HG03469 (cell line): ENCODE results near the gene DNAH9.

Experiments used
- ATAC-seq: cut with Tn5 transposase; IDR thresholded peaks from one replicate; pipeline ENCODE4 v1.9.1; 2021; ENCODE audit warnings: mild to moderate bottlenecking, moderate library complexity, moderate number of reproducible peaks; ENCODE audit not compliant: unreplicated experiment

DNAH9 gene

GRCh38 chr17:11608396-11608795 lies 10.1 kb downstream of the DNAH9 start:
- no peak for ATAC-seq

GRCh38 chr17:11610999-11611566 lies 12.8 kb downstream of the DNAH9 start:
- no peak for ATAC-seq

GRCh38 chr17:11612956-11613355 lies 14.7 kb downstream of the DNAH9 start:
- ATAC-seq, result no peak

GRCh38 chr17:11618861-11619566 lies 20.7 kb downstream of the DNAH9 start:
- ATAC-seq, result no peak

- ATAC-seq, result no peak
Observed at GRCh38 chr17:11622492-11622891, 24.2 kb downstream of the DNAH9 start.

GRCh38 chr17:11624976-11625375 lies 26.7 kb downstream of the DNAH9 start:
- no peak for ATAC-seq

GRCh38 chr17:11625878-11626277 lies 27.6 kb downstream of the DNAH9 start:
- ATAC-seq, result no peak

GRCh38 chr17:11627301-11627940 lies 29.2 kb downstream of the DNAH9 start:
- ATAC-seq, result no peak

- no peak for ATAC-seq
Observed at GRCh38 chr17:11628374-11628773, 30.1 kb downstream of the DNAH9 start.

GRCh38 chr17:11628831-11629230 lies 30.6 kb downstream of the DNAH9 start:
- no peak for ATAC-seq

GRCh38 chr17:11636771-11637170 lies 38.5 kb downstream of the DNAH9 start:
- no peak for ATAC-seq

- ATAC-seq, result no peak
Observed at GRCh38 chr17:11637796-11638195, 39.5 kb downstream of the DNAH9 start.

- ATAC-seq, result no peak
Observed at GRCh38 chr17:11638700-11639265, 40.5 kb downstream of the DNAH9 start.

GRCh38 chr17:11639736-11640462 lies 41.6 kb downstream of the DNAH9 start:
- ATAC-seq, result no peak

GRCh38 chr17:11640463-11640814 lies 42.2 kb downstream of the DNAH9 start:
- no peak for ATAC-seq

GRCh38 chr17:11641521-11642275 lies 43.4 kb downstream of the DNAH9 start:
- no peak for ATAC-seq

GRCh38 chr17:11642655-11643054 lies 44.4 kb downstream of the DNAH9 start:
- no peak for ATAC-seq

- ATAC-seq, result no peak
Observed at GRCh38 chr17:11643851-11644250, 45.6 kb downstream of the DNAH9 start.

- ATAC-seq, result no peak
Observed at GRCh38 chr17:11644265-11645212, 46.3 kb downstream of the DNAH9 start.

GRCh38 chr17:11645426-11645825 lies 47.2 kb downstream of the DNAH9 start:
- ATAC-seq, result no peak
